Testis (tissue), 2 donors: ENCODE measurements around the gene GARIN5B.
"Not testable (repeated sequence)": the region's sequence is repeated elsewhere in the genome, so short reads cannot be mapped to it uniquely, and the experiment has no call there.

Source experiments
- CTCF ChIP-seq, 3 experiments: fragments of 450-650 bp in 2 of 3; fragments of 200-600 bp in 1 of 3; sonication (generic) in 1 of 3; IDR thresholded peaks; one replicate each; pipeline ENCODE4 v1.5.1; 2016 to 2019; ENCODE audit warnings: antibody characterized with exemption in 3 of 3, mild to moderate bottlenecking in 2 of 3, moderate library complexity in 1 of 3
- POLR2A ChIP-seq: fragments of 450-650 bp; IDR thresholded peaks from one replicate; pipeline ENCODE4 v1.6.1; 2017; ENCODE audit warnings: antibody characterized with exemption, mild to moderate bottlenecking, moderate library complexity

GRCh38 chr19:55401390-55401789 lies 38.3 kb upstream of the GARIN5B start:
- not testable (repeated sequence) for TF ChIP-seq CTCF (IDR thresholded peaks at IDR 0.05); POLR2A
